NCI-H1092 (cell line): ENCODE results near the gene OS9.

ENCODE experiments used
- DNase-seq: peaks from one replicate; lab custom pipeline; 2025; lab: John Stamatoyannopoulos, UW

The OS9 gene

DNA sequence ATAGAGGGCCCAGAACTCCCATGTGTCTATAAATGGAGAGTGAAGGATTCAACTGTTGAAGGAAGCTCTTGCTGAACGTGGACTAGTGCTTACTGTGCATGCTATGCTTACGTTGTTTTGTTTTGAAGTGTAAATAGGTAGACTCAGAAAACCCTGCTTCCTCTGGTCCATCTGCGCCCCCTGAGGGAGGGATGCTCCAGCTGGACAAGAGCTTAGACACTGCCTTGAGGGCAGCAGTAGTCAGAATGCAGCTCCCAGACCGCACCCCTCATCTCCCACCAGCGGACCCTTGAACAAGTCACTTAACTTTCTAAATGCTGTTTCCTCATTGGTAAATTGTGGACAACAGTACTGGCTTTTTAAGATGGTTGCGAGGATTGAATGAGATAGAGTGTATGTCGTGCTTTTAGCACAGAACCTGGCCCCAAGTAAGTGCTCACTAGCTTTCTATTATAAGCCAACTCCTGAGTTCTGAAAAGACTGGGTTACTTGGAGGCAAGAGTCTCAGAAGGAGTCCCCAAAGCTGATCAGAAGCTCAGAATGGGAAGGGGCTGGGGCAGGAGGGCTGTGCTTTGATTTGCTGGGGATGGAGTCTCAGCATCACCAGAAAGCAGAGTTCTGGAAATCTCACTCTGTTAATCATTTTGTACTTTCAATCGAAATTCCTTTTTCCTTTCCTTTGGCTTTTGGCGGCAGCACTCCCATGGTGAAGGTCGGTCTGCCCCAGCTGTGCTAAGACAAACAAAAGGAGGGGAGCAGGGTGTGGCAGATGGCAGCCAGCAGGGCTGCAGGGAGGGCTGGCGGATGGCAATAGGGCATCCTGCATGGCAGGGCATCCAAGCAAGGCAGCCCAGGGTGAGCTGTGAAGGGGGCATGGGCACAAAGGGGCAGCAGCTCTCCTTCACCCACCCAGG, 29.0 kb downstream of the OS9 start:
- DNase-seq: no peak

DNA sequence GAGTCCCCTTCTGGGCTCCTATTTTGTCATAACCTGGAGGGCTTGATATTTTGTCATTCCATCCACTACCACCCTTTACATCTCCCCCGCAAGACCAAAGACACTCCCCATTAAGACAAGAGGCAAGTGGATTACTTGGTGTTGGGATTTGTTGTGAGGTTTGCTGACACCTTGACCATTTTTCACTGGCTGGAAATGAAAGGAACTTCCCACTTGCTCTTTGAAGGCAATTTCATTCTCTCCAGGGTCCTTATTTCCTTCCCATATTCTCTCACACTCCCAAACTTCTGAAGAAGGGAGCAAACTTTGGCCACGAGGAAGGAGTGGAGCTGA, 29.7 kb downstream of the OS9 start:
- no peak for DNase-seq

DNA sequence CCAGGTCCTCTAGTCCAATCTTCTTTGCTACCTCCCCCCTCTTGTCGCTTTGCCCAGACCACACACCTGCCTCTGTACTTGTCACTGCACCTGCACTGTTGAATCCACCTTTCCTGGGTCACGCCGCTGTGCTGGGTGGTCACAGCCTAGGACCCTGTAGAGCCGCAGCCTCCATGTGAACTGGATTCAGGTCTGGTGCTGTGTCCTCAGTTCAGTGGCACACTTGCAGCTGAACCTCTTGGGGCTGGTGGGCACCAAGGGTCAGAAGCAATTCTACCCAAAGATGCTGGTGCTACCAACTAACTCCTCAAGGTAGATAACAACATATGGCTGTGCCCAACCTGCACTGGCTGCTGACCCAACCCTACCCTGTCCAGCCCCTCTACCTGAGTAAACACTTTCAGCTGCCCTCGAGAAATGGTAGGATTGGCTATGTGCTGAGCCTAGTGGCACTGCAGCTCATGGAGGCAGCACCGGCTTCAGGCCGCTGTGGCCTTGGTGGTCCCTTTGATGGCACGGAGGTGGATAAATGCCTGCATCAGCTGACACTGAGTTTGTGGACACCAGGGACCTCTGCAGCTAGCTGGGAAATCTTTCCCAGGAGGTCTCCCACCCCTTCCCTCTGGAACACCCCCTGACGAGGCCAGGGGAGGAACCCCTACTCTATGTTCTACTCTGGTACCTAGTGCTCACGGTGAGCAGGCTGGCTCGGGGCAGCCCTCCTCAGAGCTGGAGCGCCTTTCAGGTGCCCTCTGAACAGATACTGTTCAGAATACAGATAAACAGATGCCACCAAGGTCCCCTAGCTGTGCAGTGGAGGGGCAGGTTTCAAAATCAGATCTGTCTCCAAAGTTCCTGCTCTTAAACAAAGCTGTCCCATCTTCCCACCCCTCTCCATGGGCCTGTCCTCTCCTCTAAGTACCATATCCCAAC, 30.3 kb downstream of the OS9 start:
- DNase-seq: no peak

DNA sequence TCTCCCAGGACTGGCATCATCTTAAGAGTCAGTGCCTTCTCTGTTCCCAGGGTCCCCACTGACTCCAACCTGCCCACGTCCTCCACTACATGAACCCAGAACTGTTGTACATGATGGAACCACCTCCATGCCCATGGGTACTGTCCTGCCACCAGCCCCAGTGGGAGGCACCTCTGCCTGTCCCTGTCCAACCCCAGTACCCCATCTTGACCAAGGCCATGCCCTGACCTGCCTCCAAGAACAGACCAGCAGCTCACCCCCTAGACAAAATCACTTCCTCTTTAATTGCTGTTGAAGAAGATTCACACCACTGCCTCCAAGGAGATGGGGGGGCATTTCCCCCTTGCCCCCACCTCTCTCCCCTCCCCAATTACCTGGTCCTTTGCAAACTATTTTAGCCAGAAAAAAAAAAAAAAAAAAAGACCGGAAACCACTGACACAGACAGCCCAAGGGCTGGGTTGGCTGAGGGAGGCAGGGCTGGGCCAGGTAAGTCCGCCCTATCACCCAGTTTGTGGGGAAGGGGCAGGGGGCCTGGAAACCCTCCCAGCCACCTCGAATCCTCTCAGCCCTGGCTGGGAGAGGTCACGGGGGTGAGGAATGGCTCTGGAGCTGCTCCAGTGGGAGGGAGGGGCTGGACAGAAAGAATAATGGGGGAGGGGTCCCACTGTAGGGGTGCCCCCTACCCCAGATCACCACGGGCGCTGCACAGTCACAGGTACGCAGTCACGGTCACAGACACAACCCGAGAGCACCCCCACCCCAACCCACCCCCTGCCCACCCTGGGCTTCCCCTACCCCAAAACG, 31.2 kb downstream of the OS9 start:
- DNase-seq: no peak

DNA sequence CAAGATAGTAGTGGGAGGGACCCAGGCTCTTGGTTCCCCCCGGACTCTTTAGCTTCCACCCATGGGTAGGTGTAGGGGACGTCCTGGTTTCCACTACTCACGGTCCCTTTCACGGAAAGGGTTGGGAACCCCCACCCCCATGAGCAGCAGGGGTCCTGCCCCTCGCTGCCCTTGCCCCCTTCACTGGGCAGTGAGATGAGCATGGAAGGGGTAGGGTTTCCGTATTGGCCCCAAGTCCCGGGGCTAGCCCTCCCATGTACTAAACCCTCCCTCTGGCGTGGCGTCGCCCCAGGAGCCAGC, 31.9 kb downstream of the OS9 start:
- DNase-seq: no peak

DNA sequence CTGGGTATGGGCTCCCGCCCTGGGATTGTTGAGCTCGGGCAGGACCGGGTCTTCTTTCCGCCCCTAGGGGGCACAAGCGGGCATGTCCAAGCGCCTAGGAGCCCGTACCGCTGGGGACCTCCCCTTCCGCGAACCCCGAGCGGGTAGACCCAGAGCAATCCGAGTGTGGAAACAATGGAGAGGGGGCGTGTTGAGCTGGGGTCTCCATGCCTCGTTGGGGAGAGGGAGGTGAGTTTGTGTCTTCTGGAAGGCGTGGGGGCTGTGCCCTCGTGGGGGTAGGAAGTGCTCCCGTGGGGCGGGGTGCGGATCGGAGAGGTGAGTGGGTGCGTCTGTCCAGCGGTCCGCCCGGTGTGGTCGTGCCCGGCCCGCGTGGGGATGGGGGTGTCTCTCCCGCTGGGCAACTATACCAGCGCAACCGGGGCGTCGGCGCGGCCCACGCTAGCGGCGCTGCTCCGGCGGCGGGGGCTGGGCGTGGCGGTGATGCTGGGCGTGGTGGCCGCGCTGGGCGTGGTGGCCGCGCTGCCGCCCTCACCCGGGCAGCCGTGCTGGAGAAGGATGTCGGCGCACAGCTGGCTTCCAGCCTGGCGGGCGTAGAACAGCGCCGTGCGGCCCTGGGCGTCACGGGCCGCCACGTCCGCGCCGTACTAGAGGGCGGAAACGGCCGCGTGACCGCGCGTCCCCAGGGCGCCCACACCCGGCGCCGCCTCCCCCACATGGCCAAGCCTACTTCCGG, 32.4 kb downstream of the OS9 start:
- peak; percentile 66 for DNase-seq

DNA sequence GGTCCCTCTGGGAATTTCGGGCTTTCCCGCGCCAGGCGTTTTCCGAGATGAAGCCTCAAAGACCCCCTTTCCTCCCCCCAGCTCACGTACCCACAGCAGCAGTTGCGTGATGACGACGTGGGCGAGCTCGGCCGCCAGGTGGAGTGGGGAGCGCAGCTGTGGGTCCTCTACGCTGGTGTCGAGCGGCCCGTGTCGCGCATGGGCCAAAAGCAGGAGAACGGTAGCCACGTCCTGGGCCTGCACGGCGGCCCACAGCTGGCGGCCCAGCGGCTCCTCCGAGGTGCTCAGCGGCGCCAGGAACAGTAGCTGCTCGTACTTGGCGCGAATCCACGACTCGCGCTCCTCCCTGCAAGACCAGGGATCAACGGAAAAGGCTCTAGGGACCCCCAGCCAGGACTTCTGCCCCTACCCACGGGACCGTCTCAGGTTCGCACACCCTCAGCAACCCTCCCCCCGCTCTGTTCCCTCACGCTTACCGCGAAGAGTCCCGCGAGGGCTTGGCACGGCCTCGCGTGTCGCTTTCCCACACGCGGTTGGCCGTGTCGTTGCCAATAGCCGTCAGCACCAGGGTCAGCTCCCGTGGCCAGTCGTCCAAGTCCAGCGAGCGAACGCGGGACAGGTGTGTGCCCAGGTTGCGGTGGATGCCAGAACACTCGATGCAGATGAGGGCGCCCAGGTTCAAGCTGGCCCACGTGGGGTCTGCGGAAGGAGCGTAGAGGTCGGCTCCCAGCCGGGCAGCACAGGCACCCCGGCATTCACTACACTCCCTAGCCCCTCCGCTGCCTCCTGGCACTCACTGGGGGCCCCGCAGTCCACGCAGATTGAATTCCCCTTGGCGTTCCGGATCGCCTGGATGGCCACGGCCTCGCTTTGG, 33.2 kb downstream of the OS9 start:
- DNase-seq: no peak

DNA sequence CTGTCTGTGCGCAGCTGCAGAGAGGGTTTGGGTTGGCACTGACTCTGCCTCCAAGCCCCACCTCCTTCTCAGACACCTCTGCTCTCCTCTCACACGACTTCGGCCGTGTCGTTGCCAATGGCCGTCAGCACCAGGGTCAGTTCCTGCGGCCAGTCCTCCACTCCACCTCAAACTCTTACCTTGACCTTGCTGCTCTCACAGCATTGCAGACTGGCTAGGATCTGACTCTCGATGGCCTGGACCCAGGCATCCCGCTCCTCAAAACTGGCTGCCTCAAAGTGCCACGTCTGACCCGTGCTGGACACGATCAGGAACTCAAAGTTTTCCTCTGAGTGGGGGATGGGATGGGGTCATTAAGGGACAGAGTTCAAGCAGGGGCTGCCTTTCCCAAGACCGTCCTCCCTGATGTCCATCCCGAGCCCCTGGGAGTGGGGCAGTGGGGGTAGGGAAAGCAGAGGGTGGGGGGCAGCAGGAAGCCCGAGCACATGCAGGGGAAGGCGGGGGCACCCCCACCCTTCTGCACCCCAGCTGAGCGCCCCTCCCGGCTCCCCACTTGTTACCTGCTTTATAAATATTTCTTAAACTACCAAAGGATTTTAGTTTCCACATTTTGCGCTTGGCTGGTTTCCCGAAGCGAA, 33.9 kb downstream of the OS9 start:
- DNase-seq: no peak

DNA sequence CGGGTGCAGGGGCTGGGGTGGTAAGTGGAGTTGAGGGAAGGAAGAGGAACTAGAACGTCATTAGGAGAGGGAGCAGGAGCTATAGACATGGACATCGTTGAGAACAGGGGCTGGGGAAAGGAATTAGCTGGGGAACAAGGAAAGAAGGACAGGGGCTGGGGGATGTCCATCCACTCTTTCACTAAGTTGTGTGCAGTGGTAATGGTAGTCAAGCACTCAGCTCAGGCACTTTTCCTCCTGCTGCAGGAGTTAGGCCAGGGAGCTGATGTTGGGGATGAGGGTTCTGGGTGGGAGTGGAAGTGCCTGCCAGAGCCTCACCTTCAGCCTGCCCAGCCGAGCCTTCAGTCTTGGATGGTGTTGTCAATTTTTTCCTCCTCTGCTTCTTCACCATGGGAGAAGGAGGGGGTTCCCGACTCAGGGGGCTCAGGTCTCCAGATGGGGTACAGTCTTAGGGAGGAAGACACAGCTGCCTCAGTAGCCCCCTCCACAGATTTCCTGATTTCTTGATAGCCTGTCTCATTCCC, 35.5 kb downstream of the OS9 start:
- DNase-seq: no peak

DNA sequence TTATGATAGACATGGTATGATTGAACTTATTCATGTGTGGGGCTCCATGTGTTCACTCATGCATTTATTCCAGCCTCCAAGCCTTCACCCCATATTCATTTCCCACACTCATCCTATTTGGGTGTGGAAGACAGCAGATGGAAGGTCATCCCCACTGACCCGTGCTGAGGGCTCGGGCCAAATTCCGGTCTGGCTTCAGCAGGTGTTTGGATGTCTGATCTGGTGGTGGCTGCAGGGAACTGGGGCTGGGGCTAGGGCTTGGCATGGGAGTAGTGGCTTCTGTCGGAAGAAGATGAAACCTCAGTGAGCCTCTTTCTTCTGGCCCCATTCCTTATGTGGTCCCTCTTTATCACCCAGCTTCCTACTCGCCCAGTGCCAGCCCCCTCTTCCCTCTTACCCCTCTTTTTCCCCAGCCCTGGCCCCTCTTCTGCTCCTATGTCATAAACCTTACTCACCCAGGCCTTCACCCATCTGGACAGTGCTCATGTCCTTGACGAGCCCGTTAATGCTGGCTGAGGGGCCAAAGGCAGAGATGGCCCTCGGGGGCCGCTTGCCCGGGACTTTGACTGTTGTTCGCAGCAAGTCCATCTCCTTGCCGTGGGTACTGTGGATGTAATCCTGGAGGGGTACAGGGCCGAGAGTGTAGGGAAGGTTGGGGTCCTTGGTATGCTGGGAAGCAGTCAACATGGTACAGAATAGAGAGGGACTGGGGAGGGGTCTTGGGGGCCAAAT, 36.6 kb downstream of the OS9 start:
- no peak for DNase-seq

DNA sequence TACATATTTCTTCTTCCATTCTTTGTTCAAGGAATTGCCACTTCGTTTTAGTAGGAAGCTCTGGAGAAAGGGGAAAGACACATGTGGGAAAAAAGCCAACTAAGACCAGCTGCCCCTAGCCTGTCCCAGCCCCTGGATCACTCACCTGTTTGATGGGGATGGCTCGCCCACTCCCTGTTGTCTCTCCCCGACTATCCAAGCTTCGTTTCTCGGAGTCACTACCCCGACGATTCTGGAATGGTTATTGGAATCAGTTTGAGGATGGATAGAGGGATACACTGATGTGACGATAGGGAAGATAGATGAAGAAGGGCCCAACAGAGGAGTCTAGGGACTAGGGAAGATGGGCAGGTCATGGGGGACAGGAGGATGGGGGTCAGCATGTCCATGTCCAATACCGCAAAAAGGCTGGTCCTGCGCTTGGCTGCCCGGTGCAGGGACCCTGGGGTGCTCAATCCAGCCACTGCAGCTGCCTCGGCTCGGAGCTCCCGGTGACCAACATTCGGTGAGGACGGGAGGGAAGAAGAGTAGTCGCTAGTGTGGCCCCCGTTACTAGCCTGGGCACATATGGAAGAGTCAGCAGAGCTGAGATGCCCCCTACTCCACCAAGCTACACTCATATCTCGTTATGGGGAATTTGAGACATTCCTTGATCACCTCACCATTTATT, 37.6 kb downstream of the OS9 start:
- no peak for DNase-seq

DNA sequence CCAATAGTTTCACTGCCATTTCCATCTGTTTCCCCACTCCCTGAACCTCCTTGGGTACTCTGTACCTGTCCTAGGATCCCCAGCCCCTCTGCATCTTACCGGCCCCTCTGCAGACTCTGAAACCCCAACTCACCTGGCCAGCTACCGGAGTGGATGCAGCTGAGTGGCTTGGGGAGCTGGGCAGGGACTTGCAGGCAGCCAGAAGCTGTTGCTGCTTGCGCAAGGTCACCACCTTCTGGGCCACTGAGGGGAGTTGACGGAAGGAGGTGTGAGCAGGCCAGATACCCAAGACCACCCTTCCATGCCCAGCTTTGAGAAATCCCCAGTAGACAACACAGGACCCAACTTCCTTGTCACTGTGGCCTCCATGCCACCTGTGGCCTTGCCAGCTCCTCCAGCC, 38.3 kb downstream of the OS9 start:
- DNase-seq: no peak

DNA sequence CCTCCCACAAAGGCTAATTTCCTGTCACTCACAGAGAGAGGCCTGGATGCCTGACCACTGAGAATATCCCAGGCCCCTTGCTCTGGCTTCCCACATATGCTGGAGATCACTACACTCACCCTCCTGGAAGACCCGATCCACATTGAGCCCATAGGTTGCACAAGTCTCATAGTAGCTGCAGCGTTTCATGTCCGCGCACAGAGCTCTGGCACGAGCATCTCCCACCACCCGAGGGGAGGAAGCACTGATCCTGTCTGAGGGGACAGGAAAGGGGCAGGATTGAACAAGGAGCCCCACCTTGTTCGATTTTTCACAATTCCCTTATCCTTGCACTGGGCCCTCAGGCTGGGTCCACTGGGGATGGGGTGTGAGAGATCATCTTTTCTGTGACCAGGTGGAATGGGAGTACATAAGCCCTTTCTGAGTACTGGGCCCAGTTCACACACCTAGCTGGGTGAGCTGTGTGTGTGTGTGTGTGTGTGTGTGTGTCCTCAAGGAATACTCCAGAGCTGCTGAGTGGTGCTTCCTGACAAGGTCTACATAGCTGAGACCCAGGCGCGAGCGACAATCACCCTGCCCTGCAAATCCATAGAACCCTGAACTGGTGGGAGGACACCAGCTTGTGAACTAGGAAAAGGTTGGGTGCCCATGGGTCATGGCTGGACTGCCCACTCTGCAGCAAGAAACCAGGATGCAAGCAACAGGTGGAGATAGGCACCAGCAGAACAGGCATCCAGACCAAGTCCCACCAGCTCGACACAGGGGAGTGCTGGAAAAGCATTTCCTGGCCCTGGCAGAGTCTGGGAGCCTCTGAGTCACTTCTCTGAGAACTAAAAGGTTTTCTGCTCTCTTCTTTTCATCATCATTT, 39.0 kb downstream of the OS9 start:
- no peak for DNase-seq

DNA sequence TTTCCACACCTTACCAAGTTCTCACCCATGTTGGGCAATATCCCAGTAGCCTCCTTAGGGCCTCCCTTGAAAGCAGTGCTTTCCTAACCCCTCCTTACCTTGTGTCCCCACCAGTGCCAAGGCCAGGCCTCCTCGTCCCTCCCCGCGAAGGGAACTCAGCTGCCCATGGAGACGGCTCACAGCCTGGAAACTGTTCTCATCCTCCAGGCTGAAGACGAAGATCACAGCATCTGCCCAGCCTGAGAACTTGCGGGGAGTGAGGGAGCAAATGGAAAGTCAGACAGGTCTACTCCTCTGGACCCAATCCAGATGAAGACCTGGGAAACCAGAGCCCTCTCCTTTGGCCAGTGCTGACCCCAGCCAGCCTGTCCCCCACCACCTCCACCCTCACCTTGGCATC, 40.0 kb downstream of the OS9 start:
- no peak for DNase-seq

DNA sequence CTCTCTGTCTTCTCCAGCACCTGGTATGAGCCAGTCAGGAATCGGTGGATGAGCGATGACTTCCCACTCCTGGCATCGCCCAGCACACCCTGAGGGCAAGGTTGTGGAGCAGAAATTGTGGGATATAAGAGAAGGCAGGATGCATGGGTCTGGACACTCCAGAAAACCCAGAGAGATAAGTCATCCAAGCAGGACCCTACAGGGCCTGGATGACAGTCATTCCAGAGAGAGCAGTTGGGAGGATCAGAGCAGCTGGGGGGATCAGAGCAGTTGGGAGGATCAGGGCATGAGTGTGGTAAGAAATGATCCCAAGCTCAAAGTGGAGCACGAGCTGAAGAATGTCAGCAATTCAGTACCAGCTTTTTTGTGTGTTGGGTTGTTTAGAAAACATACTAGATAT, 40.7 kb downstream of the OS9 start:
- DNase-seq: no peak

DNA sequence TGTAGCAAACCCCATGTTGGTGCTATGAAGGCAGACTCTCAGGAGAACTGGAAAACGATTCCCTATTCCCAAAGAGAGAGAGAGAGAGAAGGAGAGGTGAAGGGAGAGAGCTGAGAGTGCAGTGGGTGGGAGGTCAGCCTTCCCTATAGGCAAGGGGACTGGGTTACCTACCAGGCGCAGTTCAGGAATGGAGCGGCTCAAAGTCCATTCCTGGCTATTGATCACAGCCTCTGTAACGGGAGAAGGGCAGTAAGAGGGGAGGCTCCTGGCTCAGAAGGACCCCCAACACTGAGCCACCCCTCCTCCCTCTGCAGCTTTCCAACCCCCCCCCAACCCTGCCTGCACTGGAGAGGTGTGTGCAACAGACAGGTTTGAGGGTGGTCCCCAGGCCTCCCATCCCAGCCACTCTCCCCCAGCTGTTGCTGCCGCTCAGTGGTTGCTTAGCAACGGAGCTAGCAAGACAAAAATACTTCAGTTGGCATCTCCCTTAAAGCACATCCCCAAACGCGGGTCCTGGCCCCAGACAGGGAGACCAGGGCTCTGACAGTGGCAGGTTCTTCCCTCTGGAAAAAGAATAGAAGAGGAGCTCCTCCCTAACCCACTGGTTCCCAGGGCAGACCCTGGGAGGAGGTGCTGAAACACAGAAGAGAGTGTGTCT, 41.4 kb downstream of the OS9 start:
- no peak for DNase-seq
